ENCODE results near the gene SLC46A3.
A peak's percentile ranks its signal among the peaks of the same experiment; 100 is the strongest.

Gene SLC46A3

GRCh38 chr13:28716511-28716910, 2.3 kb downstream of the SLC46A3 start (continued):
- TF ChIP-seq ZNF280C (tag by site-specific recombination; IDR thresholded peaks at IDR 0.05) (no peak), ZNF311 (tag by site-specific recombination; IDR thresholded peaks at IDR 0.05; ENCODE audit: borderline replicate concordance) (no peak), ZNF561 (tag by site-specific recombination; IDR thresholded peaks at IDR 0.05; ENCODE audit: borderline replicate concordance) (0 out of 2 replicates have a peak, but pooled peaks have one; percentile 34), WT1 (tag by site-specific recombination; IDR thresholded peaks at IDR 0.05) (peak; percentile 38; the same call in 1 of the 2 replicates), HOXA7 (CRISPR knock-in tag; IDR thresholded peaks at IDR 0.05; ENCODE audit: borderline replicate concordance) (no peak), ZNF416 (tag by site-specific recombination; IDR thresholded peaks at IDR 0.05) (no peak), ZNF23 (tag by site-specific recombination; IDR thresholded peaks at IDR 0.05; ENCODE audit: borderline replicate concordance) (no peak), ZBTB20 (tag by site-specific recombination; IDR thresholded peaks at IDR 0.05) (no peak), ZBTB26 (tag by site-specific recombination; optimal IDR thresholded peaks at IDR 0.05) (no peak), KLF17 (tag by site-specific recombination; IDR thresholded peaks at IDR 0.05) (no peak), ZNF404 (tag by site-specific recombination; IDR thresholded peaks at IDR 0.05) (no peak), ZNF488 (tag by site-specific recombination; IDR thresholded peaks at IDR 0.05) (no peak), YY1 (tag by site-specific recombination; IDR thresholded peaks at IDR 0.05) (no peak), ZNF791 (tag by site-specific recombination; IDR thresholded peaks at IDR 0.05) (no peak), GLI4 (tag by site-specific recombination; IDR thresholded peaks at IDR 0.05) (no peak), ZNF571 (tag by site-specific recombination; IDR thresholded peaks at IDR 0.05) (no peak), ZFP69B (tag by site-specific recombination; IDR thresholded peaks at IDR 0.05) (0 out of 2 replicates have a peak, but pooled peaks have one; percentile 17), ZNF621 (tag by site-specific recombination; IDR thresholded peaks at IDR 0.05) (no peak), SALL2 (tag by site-specific recombination; IDR thresholded peaks at IDR 0.05; ENCODE audit: borderline replicate concordance) (no peak), EGR2 (tag by site-specific recombination; IDR thresholded peaks at IDR 0.05; ENCODE audit: low read depth) (no peak), KLF10 (tag by site-specific recombination; IDR thresholded peaks at IDR 0.05) (no peak), ZNF155 (tag by site-specific recombination; IDR thresholded peaks at IDR 0.05) (no peak), ZNF16 (tag by site-specific recombination; IDR thresholded peaks at IDR 0.05; ENCODE audit: low read depth) (no peak), ZNF624 (tag by site-specific recombination; IDR thresholded peaks at IDR 0.05) (no peak), ZNF280D (tag by site-specific recombination; IDR thresholded peaks at IDR 0.05) (no peak), ZNF202 (tag by site-specific recombination; IDR thresholded peaks at IDR 0.05; ENCODE audit: borderline replicate concordance) (no peak), ZNF600 (tag by site-specific recombination; IDR thresholded peaks at IDR 0.05) (peak; percentile 42)
- TF ChIP-seq, protein P1, sequence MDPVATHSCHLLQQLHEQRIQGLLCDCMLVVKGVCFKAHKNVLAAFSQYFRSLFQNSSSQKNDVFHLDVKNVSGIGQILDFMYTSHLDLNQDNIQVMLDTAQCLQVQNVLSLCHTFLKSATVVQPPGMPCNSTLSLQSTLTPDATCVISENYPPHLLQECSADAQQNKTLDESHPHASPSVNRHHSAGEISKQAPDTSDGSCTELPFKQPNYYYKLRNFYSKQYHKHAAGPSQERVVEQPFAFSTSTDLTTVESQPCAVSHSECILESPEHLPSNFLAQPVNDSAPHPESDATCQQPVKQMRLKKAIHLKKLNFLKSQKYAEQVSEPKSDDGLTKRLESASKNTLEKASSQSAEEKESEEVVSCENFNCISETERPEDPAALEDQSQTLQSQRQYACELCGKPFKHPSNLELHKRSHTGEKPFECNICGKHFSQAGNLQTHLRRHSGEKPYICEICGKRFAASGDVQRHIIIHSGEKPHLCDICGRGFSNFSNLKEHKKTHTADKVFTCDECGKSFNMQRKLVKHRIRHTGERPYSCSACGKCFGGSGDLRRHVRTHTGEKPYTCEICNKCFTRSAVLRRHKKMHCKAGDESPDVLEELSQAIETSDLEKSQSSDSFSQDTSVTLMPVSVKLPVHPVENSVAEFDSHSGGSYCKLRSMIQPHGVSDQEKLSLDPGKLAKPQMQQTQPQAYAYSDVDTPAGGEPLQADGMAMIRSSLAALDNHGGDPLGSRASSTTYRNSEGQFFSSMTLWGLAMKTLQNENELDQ (tag by site-specific recombination; IDR thresholded peaks at IDR 0.05; ENCODE audit: low read depth) = no peak
- TF ChIP-seq, protein P2, sequence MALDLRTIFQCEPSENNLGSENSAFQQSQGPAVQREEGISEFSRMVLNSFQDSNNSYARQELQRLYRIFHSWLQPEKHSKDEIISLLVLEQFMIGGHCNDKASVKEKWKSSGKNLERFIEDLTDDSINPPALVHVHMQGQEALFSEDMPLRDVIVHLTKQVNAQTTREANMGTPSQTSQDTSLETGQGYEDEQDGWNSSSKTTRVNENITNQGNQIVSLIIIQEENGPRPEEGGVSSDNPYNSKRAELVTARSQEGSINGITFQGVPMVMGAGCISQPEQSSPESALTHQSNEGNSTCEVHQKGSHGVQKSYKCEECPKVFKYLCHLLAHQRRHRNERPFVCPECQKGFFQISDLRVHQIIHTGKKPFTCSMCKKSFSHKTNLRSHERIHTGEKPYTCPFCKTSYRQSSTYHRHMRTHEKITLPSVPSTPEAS (tag by site-specific recombination; IDR thresholded peaks at IDR 0.05) = no peak
